ENCODE measurements around the gene OSM. TPM values are rescaled to one million over a fixed set of nuclear protein-coding genes. Genes with fewer than 3 reads are reported as not detected.

OSM gene
- polyA plus RNA-seq, 2 of the 4 experiments (the other 2 are of a cell fraction): not detected

GRCh38 chr22:30267382-30268302, 991 bp upstream of the OSM start:
- POLR2A ChIA-PET: no interaction called here

DNA sequence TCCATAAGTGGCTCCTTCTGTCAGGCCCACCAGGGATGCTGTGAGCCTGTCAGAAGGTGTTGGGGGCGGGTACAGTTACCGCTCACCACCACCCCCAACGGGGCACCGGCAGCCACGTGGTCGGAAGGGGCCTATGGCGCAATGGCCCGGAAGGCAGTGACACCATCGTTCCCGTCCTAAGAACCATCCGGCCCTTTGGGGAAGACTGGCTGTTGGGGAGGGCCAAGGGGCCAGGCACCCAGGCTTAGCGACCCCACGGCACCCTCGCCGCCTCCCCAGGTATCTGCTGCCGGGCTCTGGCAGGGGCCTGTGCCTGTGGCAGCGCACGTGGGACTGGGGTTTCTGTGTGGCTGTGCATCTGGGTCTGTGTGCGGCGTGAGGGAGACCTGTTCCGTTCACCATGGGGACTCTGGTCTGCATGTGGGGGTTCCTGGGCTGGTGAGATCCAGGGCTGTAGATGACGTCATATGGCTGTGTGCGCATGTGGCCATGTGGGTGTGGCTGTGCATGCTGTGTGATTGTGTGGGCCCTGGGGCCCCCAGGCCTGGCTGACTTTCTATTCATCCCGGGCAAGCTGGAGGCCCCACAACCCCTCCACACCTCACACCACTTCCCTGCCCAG, 717 bp downstream of the OSM start:
- DNase-seq (ENCODE audit: low read depth in 1 of 2, low spot score in 1 of 2) (no peak), FAIRE-seq (no peak), ATAC-seq (no peak)
- ChIA-PET POLR2A (no interaction called here), CTCF (interaction anchor here (1.6 to 4.8 kb wide), 3 partner anchors 22 to 158 kb away, joined by 7 to 25 read pairs (median 8); partner anchors contain the start of gene RNF215)
- Histone ChIP-seq H3K27ac (peak overlapping the region in 1 of 2 experiments; percentile 100; a peak in 3 of 6 replicates), H3K4me1 (peaks cover 27% of the 10 kb centered on the region), H3K9me3 (no peaks in the 10 kb centered on the region), H3K4me3 (no peak overlapping the region), H3K4me2 (no peak overlapping the region)
- WGBS (ENCODE audit: missing lambda C conversion rate): 75% methylated on average over 5 of the region's 24 CpGs
- TF ChIP-seq CEBPB (IDR thresholded peaks at IDR 0.05) (peak in 1 of 2 experiments; percentile 43; a peak in 1 of 4 replicates), CBX2 (IDR thresholded peaks at IDR 0.05; ENCODE audit: borderline replicate concordance, low read depth) (no peak)

More at GRCh38 chr22:30267382-30268302, 991 bp upstream of the OSM start:
- Histone ChIP-seq H3K4me1 (peaks cover 10% of the 10 kb centered on the region), H3K4me3 (no peak overlapping the region), H3K9me3 (no peaks in the 10 kb centered on the region), H3K4me2 (no peak overlapping the region), H3K27ac (peak overlapping the region in 1 of 2 experiments; percentile 100; a peak in 2 of 6 replicates)
- no peak for FAIRE-seq
- CTCF ChIA-PET: no interaction called here
- WGBS (ENCODE audit: missing lambda C conversion rate): 89% methylated on average over 14 of the region's 14 CpGs
- TF ChIP-seq CEBPB (IDR thresholded peaks at IDR 0.05) (no peak), BHLHE40 (IDR thresholded peaks at IDR 0.05; ENCODE audit: low read depth, low read length) (no peak), TFCP2L1 (CRISPR knock-in tag; IDR thresholded peaks at IDR 0.05) (no peak), RNF2 (IDR thresholded peaks at IDR 0.05; ENCODE audit: borderline replicate concordance, low read depth) (no peak), NPAS2 (CRISPR knock-in tag; IDR thresholded peaks at IDR 0.05; ENCODE audit: borderline replicate concordance) (no peak), KDM1A (IDR thresholded peaks at IDR 0.05; ENCODE audit: low read depth) (peak; percentile 53; the same call in 1 of the 2 replicates), ZFP36 (IDR thresholded peaks at IDR 0.05; ENCODE audit: borderline replicate concordance, partially characterized antibody) (peak; percentile 52), CBX8 (IDR thresholded peaks at IDR 0.05) (no peak)
- DNase-seq (ENCODE audit: low read depth in 1 of 2, low spot score in 1 of 2): no peak
- no peak for ATAC-seq

- peaks cover 34% of the 10 kb centered on the region for H3K4me1 ChIP-seq
- CTCF ChIA-PET: interaction anchor here (0.9 to 4.8 kb wide), 7 partner anchors 9 to 163 kb away, joined by 3 to 34 read pairs (median 7); partner anchors contain the start of gene RNF215
- no peak overlapping the region for H3K4me3 ChIP-seq
- H3K27ac ChIP-seq: peak overlapping the region in 1 of 2 experiments; percentile 100; a peak in 3 of 6 replicates
- FAIRE-seq (no peak), DNase-seq (ENCODE audit: low read depth in 1 of 2, low spot score in 1 of 2) (no peak), ATAC-seq (no peak)
- no peaks in the 10 kb centered on the region for H3K9me3 ChIP-seq
- TF ChIP-seq, protein P1, sequence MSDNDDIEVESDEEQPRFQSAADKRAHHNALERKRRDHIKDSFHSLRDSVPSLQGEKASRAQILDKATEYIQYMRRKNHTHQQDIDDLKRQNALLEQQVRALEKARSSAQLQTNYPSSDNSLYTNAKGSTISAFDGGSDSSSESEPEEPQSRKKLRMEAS (IDR thresholded peaks at IDR 0.05): no peak
- TF ChIP-seq KDM1A (IDR thresholded peaks at IDR 0.05; ENCODE audit: low read depth) (no peak), RFX5 (IDR thresholded peaks at IDR 0.05) (no peak)
- 97% methylated on average over 6 of the region's 9 CpGs for WGBS (ENCODE audit: missing lambda C conversion rate)
- POLR2A ChIA-PET: interaction anchor here (1.3 kb wide), 1 partner anchor 123 kb away, joined by 3 read pairs; no protein-coding TSS in a partner anchor
- no peak overlapping the region for H3K4me2 ChIP-seq
Measured at GRCh38 chr22:30265131-30265720, 1.4 kb downstream of the OSM start.

DNA sequence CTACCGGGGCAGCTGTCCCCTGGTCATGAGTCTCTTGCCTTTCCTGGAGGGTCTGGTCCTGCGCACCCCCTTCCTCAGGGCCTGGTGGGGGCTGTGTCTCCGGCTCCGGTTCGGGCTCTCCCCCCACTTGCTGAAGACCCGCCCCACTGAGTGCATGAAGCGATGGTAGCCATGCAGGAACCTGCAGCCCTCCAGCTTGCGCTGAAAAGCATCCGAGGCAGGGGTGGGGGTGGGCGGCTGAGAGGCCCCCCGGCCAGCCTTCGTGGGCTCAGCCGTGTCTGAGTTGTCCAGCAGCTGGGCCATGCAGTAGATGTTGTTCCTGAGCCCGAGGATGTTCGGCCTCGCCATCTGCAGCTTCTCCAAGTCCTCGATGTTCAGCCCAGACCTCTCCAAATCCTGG, 2.8 kb downstream of the OSM start:
- ChIA-PET CTCF (interaction anchor here (1.0 to 4.8 kb wide), 19 partner anchors 8 to 156 kb away, joined by 3 to 34 read pairs (median 5); partner anchors contain the start of genes CASTOR1, CCDC157, RNF215 and SF3A1), POLR2A (interaction anchor here (1.3 kb wide), 1 partner anchor 124 kb away, joined by 3 read pairs; no protein-coding TSS in a partner anchor)
- DNase-seq (ENCODE audit: low read depth in 1 of 2, low spot score in 1 of 2): no peak
- no peak for FAIRE-seq
- ATAC-seq: no peak
- no peak overlapping the region for H3K4me2 ChIP-seq
- H3K9me3 ChIP-seq: no peaks in the 10 kb centered on the region
- TF ChIP-seq NPAS2 (CRISPR knock-in tag; IDR thresholded peaks at IDR 0.05; ENCODE audit: borderline replicate concordance) (no peak), TFCP2L1 (CRISPR knock-in tag; IDR thresholded peaks at IDR 0.05) (no peak), KDM1A (IDR thresholded peaks at IDR 0.05; ENCODE audit: low read depth) (no peak), TP53 (CRISPR knock-in tag; IDR thresholded peaks at IDR 0.05) (no peak), NFE2L2 (conservative IDR thresholded peaks at IDR 0.05; ENCODE audit: low read length) (no peak), HOXA7 (CRISPR knock-in tag; IDR thresholded peaks at IDR 0.05) (no peak), RARB (CRISPR knock-in tag; IDR thresholded peaks at IDR 0.05) (no peak)
- no peak overlapping the region for H3K4me3 ChIP-seq
- peak overlapping the region; percentile 99 to 100; a peak in 4 of 6 replicates for H3K27ac ChIP-seq
- H3K4me1 ChIP-seq: peaks cover 47% of the 10 kb centered on the region
- no CpG with 5 or more reads among the region's 17 CpGs for WGBS (ENCODE audit: missing lambda C conversion rate)

All from A549 (cell line).